ENCODE results near the gene COL8A1. TPM values are rescaled to one million over a fixed set of nuclear protein-coding genes. Genes with fewer than 3 reads are reported as not detected.

COL8A1 gene
- total RNA-seq, 1 experiment from 2014 or later = 112 TPM

- no peak for TF ChIP-seq CTCF (IDR thresholded peaks at IDR 0.05; ENCODE audit: unreplicated experiment)
- POLR2A ChIA-PET = interaction anchor here (1.2 kb wide), 1 partner anchor 103 kb away, joined by 3 read pairs; the partner anchor contains the start of gene COL8A1
- Mint-ChIP-seq H3K4me3 (ENCODE audit: unreplicated experiment) (no peak overlapping the region), H3K36me3 (ENCODE audit: insufficient read depth, unreplicated experiment) (peaks cover 15% of the 10 kb centered on the region), H3K4me1 (ENCODE audit: insufficient read depth, unreplicated experiment) (no peaks in the 10 kb centered on the region), H3K27me3 (ENCODE audit: insufficient read depth, unreplicated experiment) (no peaks in the 10 kb centered on the region), H3K9me3 (ENCODE audit: unreplicated experiment) (peaks cover 13% of the 10 kb centered on the region), H3K27ac (ENCODE audit: low read depth, unreplicated experiment) (no peak overlapping the region)
- DNase-seq (ENCODE audit: unreplicated experiment) = no peak
- intact Hi-C loops (cut with micrococcal nuclease) = no loop called here
- no TSS peak for BruUV-seq (replicated peaks)
- CTCF ChIA-PET = interaction anchor here (0.6 to 1.0 kb wide), 3 partner anchors 54 to 1151 kb away, joined by 3 to 6 read pairs (median 3); no protein-coding TSS in a partner anchor
Observed at GRCh38 chr3:99741588-99741987, 103.2 kb downstream of the COL8A1 start.

- intact Hi-C loops (cut with micrococcal nuclease) = loop anchor here (1.0 kb wide), 2 partner anchors 249 to 634 kb away; no protein-coding TSS in a partner anchor
- ChIA-PET CTCF (interaction anchor here (0.5 to 6.4 kb wide), 25 partner anchors 9 to 1166 kb away, joined by 3 to 42 read pairs (median 4); partner anchors contain the start of gene COL8A1), POLR2A (interaction anchor here (1.9 kb wide), 1 partner anchor 103 kb away, joined by 4 read pairs; no protein-coding TSS in a partner anchor)
- peaks cover 14% of the 10 kb centered on the region for H3K4me1 Mint-ChIP-seq (ENCODE audit: insufficient read depth, unreplicated experiment)
- BruUV-seq (replicated peaks) = no TSS peak
- TF ChIP-seq CTCF (IDR thresholded peaks at IDR 0.05; ENCODE audit: unreplicated experiment) = peak; percentile 39
- H3K9me3 Mint-ChIP-seq (ENCODE audit: unreplicated experiment) = no peaks in the 10 kb centered on the region
- no peak overlapping the region for H3K27ac Mint-ChIP-seq (ENCODE audit: low read depth, unreplicated experiment)
- H3K36me3 Mint-ChIP-seq (ENCODE audit: insufficient read depth, unreplicated experiment) = peaks cover 16% of the 10 kb centered on the region
- peak; percentile 49 for DNase-seq (ENCODE audit: unreplicated experiment)
- H3K4me3 Mint-ChIP-seq (ENCODE audit: unreplicated experiment) = no peak overlapping the region
- H3K27me3 Mint-ChIP-seq (ENCODE audit: insufficient read depth, unreplicated experiment) = no peaks in the 10 kb centered on the region
Observed at GRCh38 chr3:99747915-99748314, 109.5 kb downstream of the COL8A1 start.

- Mint-ChIP-seq H3K9me3 (ENCODE audit: unreplicated experiment) (no peaks in the 10 kb centered on the region), H3K4me3 (ENCODE audit: unreplicated experiment) (peak overlapping the region; percentile 10), H3K4me1 (ENCODE audit: insufficient read depth, unreplicated experiment) (peaks cover 18% of the 10 kb centered on the region), H3K27me3 (ENCODE audit: insufficient read depth, unreplicated experiment) (no peaks in the 10 kb centered on the region), H3K27ac (ENCODE audit: low read depth, unreplicated experiment) (peak overlapping the region; percentile 53), H3K36me3 (ENCODE audit: insufficient read depth, unreplicated experiment) (peaks cover 8% of the 10 kb centered on the region)
- peak; percentile 43 for DNase-seq (ENCODE audit: unreplicated experiment)
- no TSS peak for BruUV-seq (replicated peaks)
- intact Hi-C loops (cut with micrococcal nuclease) = loop anchor here (2.0 to 10.0 kb wide), 5 partner anchors 107 to 1157 kb away; partner anchors contain the start of gene CPOX
- CTCF ChIA-PET = interaction anchor here (0.6 to 6.4 kb wide), 15 partner anchors 11 to 1156 kb away, joined by 3 to 42 read pairs (median 5); no protein-coding TSS in a partner anchor
- POLR2A ChIA-PET = interaction anchor here (0.5 to 0.7 kb wide), 2 partner anchors 141 to 649 kb away, joined by 3 to 4 read pairs; no protein-coding TSS in a partner anchor
- TF ChIP-seq CTCF (IDR thresholded peaks at IDR 0.05; ENCODE audit: unreplicated experiment) = no peak
Observed at GRCh38 chr3:99751649-99752048, 113.3 kb downstream of the COL8A1 start.

GRCh38 chr3:99753268-99753975 is 115.0 kb downstream of the COL8A1 start:
- no TSS peak for BruUV-seq (replicated peaks)
- no peak overlapping the region for H3K27ac Mint-ChIP-seq (ENCODE audit: low read depth, unreplicated experiment)
- peaks cover 11% of the 10 kb centered on the region for H3K36me3 Mint-ChIP-seq (ENCODE audit: insufficient read depth, unreplicated experiment)
- H3K9me3 Mint-ChIP-seq (ENCODE audit: unreplicated experiment) = no peaks in the 10 kb centered on the region
- ChIA-PET CTCF (interaction anchor here (0.6 to 3.1 kb wide), 48 partner anchors 10 to 1568 kb away, joined by 3 to 17 read pairs (median 4); no protein-coding TSS in a partner anchor), POLR2A (interaction anchor here (0.8 to 1.1 kb wide), 2 partner anchors 580 to 732 kb away, joined by 5 read pairs; no protein-coding TSS in a partner anchor)
- intact Hi-C loops (cut with micrococcal nuclease) = loop anchor here (1.0 to 10.0 kb wide), 9 partner anchors 66 to 1159 kb away; partner anchors contain the start of gene CPOX
- peaks cover 17% of the 10 kb centered on the region for H3K4me1 Mint-ChIP-seq (ENCODE audit: insufficient read depth, unreplicated experiment)
- DNase-seq (ENCODE audit: unreplicated experiment) = peak; percentile 71
- no peak overlapping the region for H3K4me3 Mint-ChIP-seq (ENCODE audit: unreplicated experiment)
- H3K27me3 Mint-ChIP-seq (ENCODE audit: insufficient read depth, unreplicated experiment) = no peaks in the 10 kb centered on the region
- peak; percentile 74 for TF ChIP-seq CTCF (IDR thresholded peaks at IDR 0.05; ENCODE audit: unreplicated experiment)
